GM12878 (cell line): ENCODE measurements around the gene TAF10. TPM values are rescaled to one million over a fixed set of nuclear protein-coding genes. Genes with fewer than 3 reads are reported as not detected.

Experiments used
- ATAC-seq: fragments of 200-7000 bp; cut with Tn5 transposase; 3 replicates; pipeline ENCODE4 v1.9.1; 2020; ENCODE audit warnings: mild to moderate bottlenecking, moderate library complexity
- BruUV-seq: library from RNA; stranded (reverse); fragments of 400-500 nt; replicated peaks from 2 replicates; lab custom pipeline; 2021; lab: Mats Ljungman, UMichigan
- CTCF ChIA-PET: fragments of 300-600 bp; sonication (Branson Sonifier 250); formaldehyde crosslinking; extraction: SDS; loops from one replicate; lab custom pipeline; 2021; ENCODE audit warnings: inconsistent platforms; lab: Yijun Ruan, JAX
- POLR2A ChIA-PET: fragments of 350-600 bp; formaldehyde crosslinking; extraction: SDS; loops from one replicate; lab custom pipeline; 2021; ENCODE audit warnings: inconsistent platforms; lab: Charles Lee
- RAD21 ChIA-PET: fragments of 300-600 bp; sonication (Branson Sonifier 250); formaldehyde crosslinking; loops from one replicate; lab custom pipeline; 2023; ENCODE audit warnings: antibody characterized with exemption; ENCODE audit not compliant: unreplicated experiment; lab: Charles Lee
- SMC1A ChIA-PET: fragments of 300-600 bp; sonication (Branson Sonifier 250); formaldehyde crosslinking; loops from one replicate; lab custom pipeline; 2023; ENCODE audit not compliant: unreplicated experiment, uncharacterized antibody; lab: Charles Lee
- DNase-seq: peaks from one replicate; pipeline ENCODE4 v3.0.0-alpha.2; 2011; ENCODE audit warnings: low read depth, low spot score
- FAIRE-seq: peaks from 3 replicates; lab custom pipeline; 2011; peaks lifted over from hg19 to GRCh38; lab: Jason Lieb, UNC
- H2AFZ ChIP-seq: 2 replicates; pipeline ENCODE4 v1.6.0; 2011; ENCODE audit warnings: low read depth, low read length, control low read depth; ENCODE audit not compliant: control insufficient read depth
- H3K27ac ChIP-seq: 2 replicates; pipeline ENCODE4 v1.5.1; 2011; ENCODE audit warnings: control low read depth; ENCODE audit not compliant: control insufficient read depth, insufficient read depth
- H3K27me3 ChIP-seq, 2 experiments: replicated peaks in 1 of 2; 2 replicates each; pipeline versions ENCODE4 v1.6.0 to v1.6.1; 2011; ENCODE audit warnings: low read length in 1 of 2; ENCODE audit not compliant: control insufficient read depth in 2 of 2, insufficient read depth in 2 of 2
- H3K36me3 ChIP-seq, 2 experiments: 2 replicates each; pipeline ENCODE4 v1.5.1; 2011; ENCODE audit warnings: low read length in 1 of 2; ENCODE audit not compliant: control insufficient read depth in 2 of 2, insufficient read depth in 2 of 2
- H3K4me1 ChIP-seq: 2 replicates; pipeline ENCODE4 v1.6.1; 2011; ENCODE audit warnings: mild to moderate bottlenecking, low read length, moderate library complexity, mixed read lengths; ENCODE audit not compliant: control insufficient read depth, insufficient read depth
- H3K4me2 ChIP-seq: 2 replicates; pipeline ENCODE4 v1.6.0; 2011; ENCODE audit warnings: control low read depth; ENCODE audit not compliant: control insufficient read depth, insufficient read depth
- H3K4me3 ChIP-seq: fragments of 200-600 bp; sonication (generic); 2 replicates; pipeline ENCODE4 v1.5.1; 2016
- H3K79me2 ChIP-seq: 2 replicates; pipeline ENCODE4 v1.6.0; 2011; ENCODE audit warnings: low read length; ENCODE audit not compliant: control insufficient read depth, insufficient read depth
- H3K9ac ChIP-seq: 2 replicates; pipeline ENCODE4 v1.8.0; 2011; ENCODE audit warnings: low read length, control low read depth, mixed read lengths; ENCODE audit not compliant: control insufficient read depth, insufficient read depth
- H3K9me3 ChIP-seq: replicated peaks from 3 replicates; pipeline ENCODE4 v1.5.1; 2011; ENCODE audit warnings: mild to moderate bottlenecking, low read length; ENCODE audit not compliant: control insufficient read depth, insufficient read depth
- H4K20me1 ChIP-seq: 2 replicates; pipeline ENCODE4 v1.6.0; 2011; ENCODE audit not compliant: control insufficient read depth, insufficient read depth
- CEBPB ChIP-seq, 2 experiments: fragments of 150-350 bp in 1 of 2; IDR thresholded peaks; 2 replicates each; pipeline ENCODE4 v1.6.1; 2012 to 2014; ENCODE audit warnings: low read depth in 2 of 2, low read length in 2 of 2, borderline replicate concordance in 1 of 2, inconsistent platforms in 1 of 2
- ETV6 ChIP-seq, 2 experiments: fragments of 450-650 bp in 1 of 2; IDR thresholded peaks in 1 of 2; conservative IDR thresholded peaks in 1 of 2; 2 replicates each; pipeline ENCODE4 v1.6.1; 2014; ENCODE audit warnings: antibody characterized with exemption in 1 of 2, borderline replicate concordance in 1 of 2, low read depth in 1 of 2, mild to moderate bottlenecking in 1 of 2, moderate library complexity in 1 of 2
- GABPA ChIP-seq: IDR thresholded peaks from 2 replicates; pipeline ENCODE4 v1.6.1; 2014; ENCODE audit warnings: antibody characterized with exemption, low read depth, mild to moderate bottlenecking, inconsistent platforms
- HDAC6 ChIP-seq: fragments of 200-600 bp; sonication (generic); IDR thresholded peaks from one replicate; pipeline ENCODE4 v1.8.0; 2017; ENCODE audit warnings: antibody characterized with exemption; ENCODE audit not compliant: unreplicated experiment
- LARP7 ChIP-seq: fragments of 450-650 bp; IDR thresholded peaks from 2 replicates; pipeline ENCODE4 v1.6.1; 2017; ENCODE audit warnings: mild to moderate bottlenecking
- NFXL1 ChIP-seq: fragments of 450-650 bp; IDR thresholded peaks from 2 replicates; pipeline ENCODE4 v1.6.1; 2017; ENCODE audit warnings: antibody characterized with exemption, mild to moderate bottlenecking, borderline replicate concordance
- PKNOX1 ChIP-seq: fragments of 450-650 bp; IDR thresholded peaks from 2 replicates; pipeline ENCODE4 v1.6.1; 2016; ENCODE audit warnings: mild to moderate bottlenecking
- PRDM15 ChIP-seq: fragments of 450-650 bp; formaldehyde crosslinking; IDR thresholded peaks from 2 replicates; pipeline ENCODE4 v1.4.0; 2020; ENCODE audit warnings: mild to moderate bottlenecking, moderate library complexity
- RFX5 ChIP-seq: IDR thresholded peaks from 2 replicates; pipeline ENCODE4 v1.6.1; 2011; ENCODE audit warnings: low read depth, low read length, improper control_type of control experiment
- TARDBP ChIP-seq: IDR thresholded peaks from 2 replicates; pipeline ENCODE4 v1.6.1; 2016; ENCODE audit warnings: borderline replicate concordance
- TCF3 ChIP-seq: IDR thresholded peaks from 2 replicates; pipeline ENCODE4 v1.6.1; 2012; ENCODE audit warnings: low read depth, mild to moderate bottlenecking, low read length, borderline replicate concordance; ENCODE audit not compliant: insufficient read depth
- WRNIP1 ChIP-seq: IDR thresholded peaks from 2 replicates; pipeline ENCODE4 v1.6.1; 2011; ENCODE audit warnings: low read depth, low read length, improper control_type of control experiment, borderline replicate concordance
- ZNF592 ChIP-seq: fragments of 450-650 bp; IDR thresholded peaks from 2 replicates; pipeline ENCODE4 v1.6.1; 2017; ENCODE audit warnings: mild to moderate bottlenecking, moderate library complexity
- WGBS: methylation state at CpG from one replicate; pipeline ENCODE4 v1.1.6; 2016; ENCODE audit warnings: low lambda C conversion rate; ENCODE audit not compliant: insufficient replicate concordance, insufficient coverage; ENCODE audit errors: missing lambda C conversion rate; 5-methylcytosine and 5-hydroxymethylcytosine counted together
- in situ Hi-C: fragments of 300-500 bp; cut with MboI; formaldehyde crosslinking; loops from 9 replicates; pipeline ENCODE4 v1.14.3; 2018; ENCODE audit warnings: mixed read lengths
- intact Hi-C: fragments of 100-400 bp; cut with micrococcal nuclease; formaldehyde crosslinking; loops from one replicate; pipeline ENCODE4 v1.14.2; 2022; ENCODE audit not compliant: unreplicated experiment
- polyA plus RNA-seq, 11 experiments: library from polyadenylated mRNA; depleted of rRNA in 4 of 11; unstranded in 6 of 11; stranded (reverse) in 5 of 11; fragments of >200 nt; fragmentation: Nextera tagmentation in 4 of 11; fragmentation: Illumina TruSeq in 1 of 11; extraction: Ambion mirVana in 4 of 11; extraction: Trizol in 1 of 11; gene quantifications; 1 replicate in 1 of 11; 2 replicates in 10 of 11; pipeline versions ENCODE4 v1.2.1 to v1.2.3, GENCODE V29; 2011 to 2016; ENCODE audit warnings: inconsistent platforms in 2 of 11, missing spikeins in 2 of 11, low read depth in 1 of 11
- total RNA-seq, 4 experiments: library from RNA; depleted of rRNA in 3 of 4; stranded (reverse); fragments of >200 nt in 3 of 4; fragmentation: Illumina TruSeq in 1 of 4; extraction: Trizol in 1 of 4; gene quantifications; 2 replicates each; pipeline versions ENCODE4 v1.2.1 to v1.2.3, GENCODE V29; 2013 to 2021

The TAF10 gene
- total and polyA plus RNA-seq, 10 of the 15 experiments (the other 5 are each of a cell fraction or from before 2014, with no cell fraction given), result 26.7 to 251 (median 149) TPM

GRCh38 chr11:6631361-6631890, 19.4 kb upstream of the TAF10 start:
- RAD21 ChIA-PET, result interaction anchor here (1.0 kb wide), 1 partner anchor 31 kb away, joined by 3 read pairs; no protein-coding TSS in a partner anchor
- no peak for ATAC-seq
- SMC1A ChIA-PET, result interaction anchor here (0.8 to 1.0 kb wide), 2 partner anchors 9 to 12 kb away, joined by 3 read pairs; partner anchors contain the start of gene TPP1
- Histone ChIP-seq H3K9me3 (no peaks in the 10 kb centered on the region), H3K9ac (no peak overlapping the region), H3K4me3 (no peak overlapping the region), H3K27ac (no peak overlapping the region), H2AFZ (no peak overlapping the region), H3K27me3 (no peaks in the 10 kb centered on the region), H3K36me3 (no peaks in the 10 kb centered on the region), H4K20me1 (no peaks in the 10 kb centered on the region), H3K4me1 (peaks cover 9% of the 10 kb centered on the region), H3K79me2 (no peaks in the 10 kb centered on the region), H3K4me2 (no peak overlapping the region)
- POLR2A ChIA-PET, result interaction anchor here (0.6 to 1.1 kb wide), 2 partner anchors 8 to 12 kb away, joined by 4 read pairs; partner anchors contain the start of gene TPP1
- no TSS peak for BruUV-seq
- WGBS, result 71% methylated on average over 11 of the region's 11 CpGs
- intact Hi-C loops, result no loop called here
- CTCF ChIA-PET, result interaction anchor here (1.1 to 1.5 kb wide), 4 partner anchors 12 to 252 kb away, joined by 3 to 4 read pairs (median 3); partner anchors contain the start of genes ILK and TPP1
- no peak for DNase-seq
- FAIRE-seq, result no peak
- in situ Hi-C loops, result no loop called here
- TF ChIP-seq NFXL1 (no peak), ZNF592 (no peak), PRDM15 (CRISPR knock-in tag) (no peak), TARDBP (no peak), HDAC6 (no peak), WRNIP1 (no peak), TCF3 (no peak), RFX5 (no peak), PKNOX1 (no peak), GABPA (no peak), LARP7 (no peak), CEBPB (IDR thresholded peaks at IDR 0.05; ENCODE audit: borderline replicate concordance in 1 of 2, low read depth in 2 of 2, low read length in 2 of 2) (no peak), ETV6 (conservative IDR thresholded peaks at IDR 0.05 in 1 of 2, IDR thresholded peaks at IDR 0.05 in 1 of 2; ENCODE audit: borderline replicate concordance in 1 of 2, low read depth in 1 of 2) (no peak)
